ENCODE measurements around the gene RNF187. TPM values are rescaled to one million over a fixed set of nuclear protein-coding genes. Genes with fewer than 3 reads are reported as not detected.

RNF187 gene
- total and polyA plus RNA-seq, 2 of the 13 experiments (the other 11 are each of a cell fraction or from before 2014, with no cell fraction given) = 41.3 to 59.4 TPM

- TF ChIP-seq ZNF142 (CRISPR knock-in tag; IDR thresholded peaks at IDR 0.05) (peak; percentile 84), PLRG1 (conservative IDR thresholded peaks at IDR 0.05) (no peak), THAP11 (CRISPR knock-in tag; IDR thresholded peaks at IDR 0.05) (peak; percentile 83), SALL1 (CRISPR knock-in tag; IDR thresholded peaks at IDR 0.05) (peak; percentile 97), NFRKB (IDR thresholded peaks at IDR 0.05) (no peak), ZNF3 (CRISPR knock-in tag; IDR thresholded peaks at IDR 0.05) (peak; percentile 65; the same call in 1 of the 2 replicates), ZBTB4 (CRISPR knock-in tag; IDR thresholded peaks at IDR 0.05; ENCODE audit: borderline replicate concordance) (peak; percentile 86; the same call in 1 of the 2 replicates), THYN1 (CRISPR knock-in tag; IDR thresholded peaks at IDR 0.05; ENCODE audit: borderline replicate concordance, low read depth) (no peak), PRMT3 (CRISPR knock-in tag; IDR thresholded peaks at IDR 0.05; ENCODE audit: borderline replicate concordance, low read depth) (peak; percentile 66; the same call in 1 of the 2 replicates), HOXA7 (CRISPR knock-in tag; IDR thresholded peaks at IDR 0.05) (no peak), ZNF850 (CRISPR knock-in tag; conservative IDR thresholded peaks at IDR 0.05) (no peak), ZNF232 (CRISPR knock-in tag; IDR thresholded peaks at IDR 0.05; ENCODE audit: borderline replicate concordance) (peak; percentile 95), RFX5 (IDR thresholded peaks at IDR 0.05; ENCODE audit: low read depth, low read length) (no peak), NR2F1 (CRISPR knock-in tag; IDR thresholded peaks at IDR 0.05) (no peak), MAFF (IDR thresholded peaks at IDR 0.05; ENCODE audit: low read depth, low read length) (no peak)
These were observed 416 bp upstream of the RNF187 start (continued) for GRCh38 chr1:228486596-228487335.
